Brain pericyte (primary cell): ENCODE data around the gene ART4.

Experiments
- DNase-seq: peaks from one replicate; pipeline ENCODE4 v3.0.0-alpha.2; 2012; ENCODE audit warnings: low read depth, low spot score

Gene ART4

DNA sequence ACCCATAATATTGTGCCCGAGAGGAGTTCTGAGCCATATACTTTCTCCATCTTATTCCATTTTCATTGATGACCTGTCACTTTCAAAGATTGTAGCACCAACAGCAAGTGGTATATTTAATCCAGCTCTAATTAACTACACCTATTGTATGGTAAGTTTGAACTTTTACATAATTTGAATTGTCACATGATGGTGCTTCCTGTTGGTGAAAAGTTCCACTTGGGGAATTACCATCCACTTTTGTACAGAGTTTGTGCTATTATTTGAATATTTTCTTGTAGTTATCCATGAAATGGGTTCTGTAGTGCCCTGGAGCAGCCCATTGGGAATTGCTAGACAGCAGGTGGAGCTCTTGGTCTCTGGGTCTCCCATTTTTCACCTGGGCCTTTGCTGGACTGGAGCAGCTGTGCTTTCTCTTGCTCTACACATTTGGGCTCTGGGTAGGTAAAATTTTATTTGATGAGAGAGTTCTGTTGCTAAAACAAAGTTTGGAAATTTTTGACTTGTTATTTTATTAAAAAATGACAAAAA is 32.3 kb downstream of the ART4 start:
- no peak for DNase-seq

DNA sequence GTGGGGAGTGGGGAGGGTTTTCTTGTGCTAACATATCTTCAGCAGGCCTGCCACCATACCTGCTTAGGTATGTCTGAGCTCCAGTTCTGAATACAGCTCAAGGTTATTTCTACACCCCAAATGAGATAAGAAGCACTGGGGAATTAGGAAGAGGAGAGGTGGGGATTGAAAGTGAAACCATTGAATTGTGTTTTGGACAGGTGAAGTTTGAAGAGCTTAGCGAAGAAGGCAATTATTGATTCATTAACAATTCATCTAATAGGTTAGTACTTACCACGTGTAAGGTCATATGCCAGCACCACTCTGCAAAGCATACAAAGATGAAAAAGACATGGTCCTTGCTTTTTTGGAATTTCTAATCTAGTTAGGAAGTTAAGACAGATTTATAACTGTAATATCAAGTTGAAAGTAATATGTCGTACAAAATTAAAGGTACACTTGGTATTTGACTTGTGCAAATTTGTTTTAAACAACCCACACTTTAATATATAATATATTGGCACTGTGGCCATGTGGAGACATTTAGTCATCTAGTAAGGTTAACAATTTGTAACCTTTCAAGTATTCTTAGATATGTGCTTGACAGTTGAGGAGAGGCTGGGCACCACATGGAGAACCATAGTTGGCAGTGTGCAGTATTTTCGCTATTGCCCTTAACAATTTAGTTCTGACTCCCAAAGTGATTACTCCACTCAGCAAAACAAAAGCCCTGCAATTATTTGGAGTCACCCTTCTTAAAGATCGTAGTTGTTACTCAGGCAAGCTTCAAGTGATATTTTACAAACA is 33.0 kb downstream of the ART4 start:
- DNase-seq = no peak

DNA sequence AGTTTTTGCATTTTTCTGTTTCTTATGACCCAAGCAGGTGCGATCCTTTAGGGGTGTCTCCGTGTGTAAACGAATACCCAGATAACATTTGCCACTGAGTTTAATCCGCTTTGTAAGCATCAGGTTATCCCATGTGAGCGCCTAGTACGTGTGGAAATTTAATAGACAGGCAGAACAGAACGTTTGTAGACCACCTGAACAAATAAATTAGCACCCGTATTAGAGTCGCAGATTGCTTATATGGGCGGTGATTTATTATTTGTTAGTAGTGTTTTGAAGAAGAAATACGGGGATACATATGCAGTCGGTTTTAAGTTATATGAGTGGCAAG is 39.5 kb downstream of the ART4 start:
- DNase-seq = no peak

DNA sequence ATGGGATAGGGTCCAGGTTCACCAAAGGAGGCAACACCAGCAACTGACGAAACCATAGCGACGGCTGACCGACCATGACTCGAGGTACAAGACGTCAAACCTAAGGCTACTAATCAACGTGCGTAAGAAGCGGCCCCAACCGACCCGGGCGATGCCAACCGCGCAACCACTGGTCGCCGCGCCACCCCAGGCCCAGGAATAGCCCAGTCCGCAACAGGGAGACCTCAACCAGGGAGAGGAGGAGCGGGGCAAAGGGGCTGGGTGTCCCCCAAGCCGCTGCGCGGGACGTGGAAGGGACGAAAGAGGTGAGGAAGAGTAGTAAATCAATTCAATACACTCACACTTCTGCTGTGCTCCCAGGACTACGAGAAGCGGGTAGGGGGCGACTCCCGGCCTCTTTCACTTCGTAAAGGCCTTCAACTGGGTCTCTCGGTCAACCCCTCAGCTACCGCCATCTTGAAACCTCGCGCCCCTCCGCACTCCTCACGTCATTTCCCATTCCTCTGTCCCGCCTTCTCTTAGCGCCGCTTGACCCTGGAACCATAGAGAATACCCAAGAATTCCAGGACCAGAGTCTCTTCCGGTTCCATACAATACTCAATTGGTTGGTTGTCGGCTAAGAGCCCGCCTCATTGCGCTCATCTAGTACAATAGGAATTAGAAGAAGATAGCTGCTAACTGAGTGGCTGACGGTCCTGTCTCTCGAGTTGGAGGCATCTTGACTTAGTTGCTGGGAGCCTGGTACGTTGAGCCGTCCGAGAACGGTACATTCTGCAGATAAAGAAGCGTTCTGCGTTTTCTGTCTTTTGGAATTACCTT is 40.1 kb downstream of the ART4 start, which contains the start of the genes C12orf60 and WBP11:
Gene C12orf60 (plus strand): TSS at position 660 of the 819 bp plus-strand sequence. CDS start 19,266 bp downstream, outside the sequence.
Gene WBP11 (minus strand): TSS at position 468 of the 819 bp plus-strand sequence. CDS start 2,095 bp downstream, outside the sequence.
- DNase-seq = peak; percentile 94

DNA sequence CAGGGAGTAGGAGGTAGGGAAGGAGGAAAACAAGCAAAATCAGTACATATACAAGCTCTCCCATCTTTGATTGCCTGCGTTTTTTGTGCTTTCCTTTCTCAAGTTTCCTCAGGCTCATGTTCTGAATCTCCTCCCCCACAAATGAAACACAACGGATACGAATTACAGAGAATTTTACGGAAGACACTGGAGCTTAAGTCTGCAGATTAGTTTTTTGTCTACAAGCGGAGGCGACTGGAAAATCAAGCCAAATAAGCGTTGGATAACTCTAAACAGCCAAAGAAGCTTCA is 40.7 kb downstream of the ART4 start:
- no peak for DNase-seq

DNA sequence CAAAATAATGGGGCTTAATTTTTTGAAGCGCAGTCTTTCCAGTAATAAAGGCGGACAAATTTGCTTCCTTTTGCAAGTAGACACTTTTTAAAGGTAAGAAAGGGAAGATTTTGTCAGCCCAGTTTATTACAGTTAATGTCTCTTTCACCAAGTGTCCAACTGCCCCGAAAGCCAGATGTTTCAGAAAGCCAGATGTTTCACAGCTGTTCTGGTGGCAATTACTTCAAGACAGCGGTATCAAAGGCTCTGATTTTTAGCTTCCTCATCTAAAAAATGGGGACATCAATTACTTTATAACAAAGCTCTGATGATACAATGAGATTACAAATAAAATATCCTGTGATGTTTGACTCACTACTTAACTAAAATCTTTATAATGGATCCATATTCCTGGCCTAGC is 41.1 kb downstream of the ART4 start:
- DNase-seq = no peak

DNA sequence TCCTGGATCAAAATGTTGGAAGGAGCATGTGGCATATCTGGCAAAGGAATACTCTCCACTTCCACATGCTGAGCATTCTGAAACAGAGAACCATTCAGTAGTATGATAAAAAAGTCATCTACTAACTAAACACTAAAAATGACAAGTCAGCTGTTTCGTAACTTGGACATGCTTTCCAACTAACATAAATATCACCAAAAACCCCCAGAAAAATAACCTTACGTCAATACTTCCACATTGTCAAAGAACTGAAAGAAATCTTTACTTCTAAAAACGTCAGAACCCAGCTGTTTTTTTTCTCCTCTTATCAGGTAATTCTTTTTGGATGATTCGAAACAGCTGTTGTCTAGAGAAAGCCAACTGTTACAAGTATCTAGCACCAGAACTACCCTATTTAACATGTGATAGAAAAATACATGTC is 48.3 kb downstream of the ART4 start:
- DNase-seq = no peak

DNA sequence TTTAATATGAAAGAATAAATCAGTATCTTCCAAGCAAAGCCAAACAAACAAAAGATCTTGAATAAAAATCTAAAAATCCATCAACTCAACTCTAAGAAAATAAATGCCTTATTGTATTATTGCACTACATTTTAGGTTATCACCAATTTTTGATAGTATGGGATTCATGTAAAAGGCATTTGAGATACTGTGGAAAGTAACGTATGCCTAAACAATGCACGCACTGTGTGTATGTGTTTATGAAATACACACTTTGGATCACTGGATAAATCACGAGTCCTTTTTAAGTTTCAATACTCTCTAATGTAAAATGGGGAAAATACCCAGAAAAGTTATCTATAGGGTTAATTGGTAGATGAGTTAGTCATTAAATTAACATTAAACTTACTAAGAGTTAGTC is 57.8 kb downstream of the ART4 start:
- DNase-seq = no peak

DNA sequence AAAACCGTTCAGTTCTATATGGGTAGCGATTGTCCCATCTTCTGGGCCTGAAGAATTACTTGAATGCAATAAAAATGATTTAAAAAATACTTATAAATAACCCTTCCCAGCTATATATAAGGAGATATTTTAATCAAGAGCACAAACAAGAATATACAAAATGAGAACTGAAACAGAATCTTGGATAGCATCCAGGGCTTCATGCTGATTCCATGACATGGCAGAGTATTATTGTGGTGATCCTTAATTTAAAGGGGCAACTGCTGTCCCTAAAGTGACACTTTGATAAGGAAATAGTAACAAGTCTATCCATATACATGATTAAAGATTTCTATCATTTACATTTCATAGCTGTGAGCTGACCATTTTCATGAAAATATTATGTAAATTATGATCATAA is 58.9 kb downstream of the ART4 start:
- DNase-seq = no peak

DNA sequence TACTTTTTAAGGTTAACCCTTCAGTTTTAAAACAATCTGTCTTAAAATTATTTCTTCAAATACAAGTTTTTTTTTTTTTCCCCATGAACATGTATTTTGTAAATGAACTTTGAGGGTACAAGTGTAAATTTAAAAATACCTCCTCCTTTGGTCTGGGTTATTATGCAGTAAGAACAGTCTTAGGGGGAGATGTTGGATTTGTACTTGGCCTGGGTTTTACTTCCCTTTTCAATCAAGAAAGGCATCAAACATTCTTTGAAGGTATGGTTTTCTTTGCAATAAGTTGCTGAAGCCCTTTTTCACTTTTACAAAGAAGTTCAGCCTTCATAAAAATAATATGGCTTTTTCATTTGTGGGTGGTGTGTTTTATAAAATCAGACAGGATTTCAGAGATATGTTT is 60.6 kb downstream of the ART4 start:
- no peak for DNase-seq

DNA sequence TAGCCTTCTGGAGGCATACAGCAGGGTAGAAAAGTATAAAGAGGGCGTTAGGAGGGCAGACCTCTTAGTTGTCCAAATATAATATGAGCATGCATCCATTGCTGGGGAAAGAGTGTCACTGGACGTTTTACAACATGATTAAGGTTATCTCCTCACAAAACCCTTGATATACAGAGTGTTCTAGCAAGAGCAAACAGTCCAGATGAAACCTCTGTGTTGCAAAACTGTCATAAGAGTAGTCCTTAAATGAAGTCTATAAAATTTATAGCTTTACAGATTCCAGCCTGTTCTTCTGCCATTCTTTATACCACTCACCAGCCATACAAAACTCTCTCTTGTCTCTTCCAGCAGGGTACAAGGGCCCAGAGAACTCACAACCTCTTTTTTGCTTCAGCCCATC is 61.8 kb downstream of the ART4 start:
- DNase-seq = no peak

DNA sequence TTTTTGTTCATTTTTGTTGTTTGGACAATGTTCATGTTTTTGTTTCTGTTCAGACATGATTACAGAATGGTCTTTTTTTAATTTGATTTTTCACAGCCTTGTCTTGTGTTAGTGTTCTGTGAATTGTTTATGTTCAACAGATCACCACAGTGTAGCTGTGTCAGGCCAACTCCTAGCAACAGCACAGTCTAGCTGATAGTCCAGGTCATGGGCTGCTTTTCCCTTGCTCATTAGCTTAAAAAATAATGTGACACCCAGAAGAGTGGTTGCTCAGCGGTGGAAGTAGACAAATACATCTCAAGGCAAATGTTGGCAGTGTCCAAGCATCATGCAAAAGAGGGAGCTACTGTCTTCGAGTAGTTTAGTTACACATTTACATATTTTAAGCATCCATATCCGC is 62.5 kb downstream of the ART4 start:
- no peak for DNase-seq

DNA sequence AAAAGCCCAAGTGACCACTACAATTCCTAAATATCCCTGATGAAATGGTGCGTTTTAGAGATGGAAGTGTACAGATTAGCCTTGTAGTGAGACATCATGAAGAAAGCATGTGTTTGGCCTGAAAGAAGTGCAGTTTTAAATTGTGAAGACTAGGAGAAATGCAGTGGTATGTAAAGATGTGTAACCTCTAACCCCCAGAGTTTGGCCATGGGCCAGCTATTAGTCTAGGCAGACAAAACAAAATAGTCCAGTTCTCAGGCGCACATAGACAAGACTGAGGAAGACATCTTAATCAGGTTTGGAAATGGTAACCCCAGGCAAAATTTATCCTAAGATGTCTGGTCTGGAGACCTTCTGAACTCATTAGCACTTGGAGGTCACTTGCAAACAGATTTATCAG is 63.5 kb downstream of the ART4 start:
- no peak for DNase-seq

DNA sequence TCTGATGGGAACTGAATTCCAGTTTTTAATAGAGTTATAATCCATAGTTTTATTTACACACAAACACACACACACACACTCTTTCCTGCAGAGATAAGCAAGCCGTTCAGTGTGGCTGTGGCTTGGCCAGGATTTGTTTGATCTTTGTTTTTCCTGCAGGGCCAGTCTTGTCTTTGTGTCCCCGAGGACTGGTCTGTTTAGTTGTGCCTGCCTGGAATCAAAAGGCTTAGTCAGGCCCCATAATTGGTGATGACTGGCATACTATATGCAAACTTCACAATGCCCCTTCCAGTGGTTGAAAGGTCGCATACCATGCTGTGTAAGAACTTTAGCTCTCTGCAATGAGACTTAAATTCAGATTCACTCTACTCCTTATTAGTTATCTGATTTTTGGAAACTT is 66.1 kb downstream of the ART4 start:
- no peak for DNase-seq

DNA sequence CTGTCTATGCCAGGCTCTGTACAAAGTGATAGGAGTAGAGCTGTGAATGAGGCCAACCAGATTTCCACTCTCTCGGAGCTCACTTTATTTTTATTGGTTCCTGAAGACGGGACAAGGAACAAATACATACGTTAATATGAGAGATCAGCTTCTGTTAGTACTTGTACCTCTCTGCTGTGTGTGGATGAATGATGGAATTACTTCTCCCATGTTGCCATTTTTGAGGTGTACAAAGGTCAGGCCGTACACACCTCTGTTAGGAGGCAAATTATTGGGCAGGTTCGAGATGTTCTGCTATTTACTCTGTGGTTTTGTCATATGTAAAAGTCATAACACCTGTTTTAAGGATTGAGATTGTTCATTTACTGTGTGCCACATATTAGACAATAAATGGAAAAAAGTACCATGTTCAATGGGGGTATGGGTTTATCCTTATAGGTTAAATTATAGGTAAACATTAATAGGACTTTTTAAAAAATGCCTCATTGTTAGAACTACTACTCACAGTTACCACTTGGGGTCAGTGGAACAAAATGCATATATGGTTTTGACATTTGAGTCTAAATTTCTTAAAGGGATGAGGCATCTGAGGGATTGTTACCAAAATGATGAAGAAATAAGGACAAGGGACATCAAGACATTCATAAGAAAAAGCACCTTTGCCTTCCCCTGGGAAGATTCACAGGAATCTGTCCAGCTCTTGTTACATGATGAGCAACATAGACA is 66.9 kb downstream of the ART4 start:
- DNase-seq = no peak

DNA sequence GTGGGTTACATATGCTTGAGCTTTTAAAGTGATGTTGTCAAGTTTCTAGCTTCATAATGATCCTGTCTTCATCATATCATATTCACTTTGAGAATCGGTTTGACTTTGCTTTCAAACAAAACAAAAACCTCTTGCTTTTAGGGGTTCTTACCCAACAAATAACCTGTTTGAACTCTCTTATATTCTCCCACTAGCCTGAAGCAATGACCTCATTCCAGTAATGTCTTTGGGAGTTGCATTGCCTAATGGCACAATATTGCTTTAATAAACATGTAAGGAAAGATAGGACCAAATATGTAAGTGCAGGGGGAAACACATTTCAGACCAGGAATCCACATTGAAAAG is 67.7 kb downstream of the ART4 start:
- DNase-seq = no peak
